Measurements from ENCODE around the gene COL6A3.

The COL6A3 gene

DNA sequence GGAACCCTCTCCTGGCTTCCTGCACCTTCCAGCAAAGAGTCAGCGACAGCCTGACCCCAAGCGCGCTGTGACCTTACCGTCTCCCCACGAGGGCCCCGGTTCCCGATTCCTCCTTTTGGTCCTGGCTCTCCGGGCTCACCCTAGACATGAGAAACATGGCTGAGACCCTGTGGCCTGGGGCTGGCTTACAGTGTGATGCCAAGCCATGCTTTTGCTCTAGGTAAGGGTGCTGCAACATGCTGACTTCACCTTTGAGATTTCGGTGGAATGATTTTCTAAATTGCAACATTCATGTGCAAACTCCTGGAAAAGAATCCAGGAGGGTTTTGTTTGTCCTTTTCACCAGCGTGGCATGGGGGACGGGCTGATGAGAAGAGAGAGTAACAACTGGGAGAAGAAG is 63.9 kb downstream of the COL6A3 start:
- Mint-ChIP-seq H3K4me3 (no peak overlapping the region), H3K36me3 (ENCODE audit: low read depth) (no peaks in the 10 kb centered on the region), H3K4me1 (ENCODE audit: low read depth) (no peaks in the 10 kb centered on the region), H3K9me3 (no peaks in the 10 kb centered on the region), H3K27me3 (ENCODE audit: low read depth) (no peaks in the 10 kb centered on the region), H3K27ac (no peak overlapping the region)
- DNase-seq (ENCODE audit: low spot score): no peak

DNA sequence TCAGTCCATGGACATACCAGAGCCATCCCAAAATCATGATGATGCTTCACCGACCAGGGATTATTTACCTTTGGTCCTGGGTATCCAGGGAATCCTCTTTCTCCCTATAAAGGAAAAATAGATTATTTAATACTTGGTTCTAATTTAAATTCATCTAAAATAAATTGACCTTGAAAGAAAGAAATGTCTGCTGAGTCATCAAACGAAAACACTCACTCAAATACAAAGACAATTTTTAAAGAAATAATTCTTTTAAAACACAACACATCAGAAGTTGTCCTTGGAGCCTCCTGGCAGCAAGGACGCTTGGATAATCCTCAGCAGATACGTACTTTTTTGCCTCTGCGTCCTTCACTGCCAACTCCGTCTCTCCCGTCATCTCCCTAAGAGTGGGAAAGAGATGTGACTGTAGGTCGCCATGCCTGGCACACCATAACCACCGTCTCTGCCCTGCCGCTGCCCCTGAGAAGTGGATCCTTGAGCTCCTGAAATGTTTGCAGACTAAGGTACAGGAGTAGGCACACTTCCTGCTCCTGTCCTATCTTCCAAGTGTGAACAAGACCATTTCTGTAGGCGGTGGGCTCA is 65.6 kb downstream of the COL6A3 start:
- no peak overlapping the region for H3K27ac Mint-ChIP-seq
- DNase-seq (ENCODE audit: low spot score): no peak
- H3K36me3 Mint-ChIP-seq (ENCODE audit: low read depth): no peaks in the 10 kb centered on the region
- H3K27me3 Mint-ChIP-seq (ENCODE audit: low read depth): no peaks in the 10 kb centered on the region
- H3K9me3 Mint-ChIP-seq: no peaks in the 10 kb centered on the region
- no peak overlapping the region for H3K4me3 Mint-ChIP-seq
- no peaks in the 10 kb centered on the region for H3K4me1 Mint-ChIP-seq (ENCODE audit: low read depth)

- DNase-seq (ENCODE audit: low spot score): no peak
- H3K4me1 Mint-ChIP-seq (ENCODE audit: low read depth): no peaks in the 10 kb centered on the region
- H3K27ac Mint-ChIP-seq: no peak overlapping the region
- H3K9me3 Mint-ChIP-seq: no peaks in the 10 kb centered on the region
- no peaks in the 10 kb centered on the region for H3K36me3 Mint-ChIP-seq (ENCODE audit: low read depth)
- no peaks in the 10 kb centered on the region for H3K27me3 Mint-ChIP-seq (ENCODE audit: low read depth)
- no peak overlapping the region for H3K4me3 Mint-ChIP-seq
Observed at GRCh38 chr2:237345891-237346640, 67.9 kb downstream of the COL6A3 start.

DNA sequence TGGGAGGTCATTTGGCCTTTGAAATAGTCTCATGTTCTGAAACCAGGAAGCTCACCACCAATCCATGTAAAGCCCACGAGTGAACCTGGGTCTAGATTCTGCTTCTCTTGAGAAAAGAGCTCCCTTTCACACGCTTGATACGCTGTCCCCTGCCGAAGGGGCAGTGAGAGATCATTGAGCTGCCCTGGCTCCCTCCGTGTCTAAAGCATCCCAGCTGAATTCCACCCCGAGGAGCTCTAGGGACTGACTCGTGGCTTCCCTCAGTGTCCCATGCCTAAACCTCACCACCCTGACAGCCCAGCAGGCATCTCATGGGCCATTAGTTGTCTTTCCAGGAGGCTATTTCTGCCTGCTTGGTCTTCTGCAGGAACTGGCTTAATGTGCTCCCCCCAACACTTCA is 68.6 kb downstream of the COL6A3 start:
- H3K27ac Mint-ChIP-seq: no peak overlapping the region
- H3K4me3 Mint-ChIP-seq: no peak overlapping the region
- no peaks in the 10 kb centered on the region for H3K36me3 Mint-ChIP-seq (ENCODE audit: low read depth)
- no peaks in the 10 kb centered on the region for H3K4me1 Mint-ChIP-seq (ENCODE audit: low read depth)
- no peaks in the 10 kb centered on the region for H3K27me3 Mint-ChIP-seq (ENCODE audit: low read depth)
- no peak for DNase-seq (ENCODE audit: low spot score)
- H3K9me3 Mint-ChIP-seq: no peaks in the 10 kb centered on the region

DNA sequence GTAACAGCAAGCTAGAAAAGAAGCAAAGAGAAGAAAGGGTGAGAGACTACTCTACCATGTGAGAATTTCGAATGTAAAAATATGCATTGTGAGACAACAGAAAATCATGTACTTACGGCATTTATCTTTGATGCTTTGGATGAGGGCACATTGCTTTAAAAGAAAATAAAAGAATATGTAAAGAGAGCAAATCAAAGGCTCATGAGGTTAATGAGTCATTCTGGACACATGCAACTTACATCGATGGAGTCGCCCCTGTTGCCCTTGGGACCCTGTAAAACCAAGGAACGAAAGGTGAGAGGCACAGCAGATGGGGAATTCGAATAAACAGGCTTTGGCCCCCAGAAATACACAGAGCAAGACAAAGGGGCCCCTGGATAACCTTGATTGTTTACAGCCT is 69.0 kb downstream of the COL6A3 start:
- Mint-ChIP-seq H3K27me3 (ENCODE audit: low read depth) (no peaks in the 10 kb centered on the region), H3K9me3 (no peaks in the 10 kb centered on the region), H3K36me3 (ENCODE audit: low read depth) (no peaks in the 10 kb centered on the region), H3K27ac (no peak overlapping the region), H3K4me1 (ENCODE audit: low read depth) (no peaks in the 10 kb centered on the region), H3K4me3 (no peak overlapping the region)
- DNase-seq (ENCODE audit: low spot score): no peak

DNA sequence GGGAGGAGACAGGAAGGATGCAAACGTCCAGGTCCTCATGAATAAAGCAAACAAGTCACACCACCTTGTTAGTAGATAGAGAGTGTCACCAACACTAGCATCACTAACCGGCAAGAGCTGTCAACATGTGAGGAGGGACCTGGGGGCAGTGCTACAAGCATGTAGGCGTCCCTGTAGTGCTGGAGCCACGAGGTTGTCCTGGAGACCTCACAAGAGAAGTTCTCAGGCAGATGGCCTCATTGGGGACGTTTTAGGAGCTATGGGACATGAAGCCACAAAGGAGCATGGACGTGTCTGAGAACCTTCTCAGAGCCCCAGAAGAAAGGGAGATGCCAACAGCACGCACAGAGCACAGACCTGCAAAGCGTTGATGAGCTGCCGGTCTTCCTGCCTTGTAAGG is 70.0 kb downstream of the COL6A3 start:
- H3K27me3 Mint-ChIP-seq (ENCODE audit: low read depth): no peaks in the 10 kb centered on the region
- no peak overlapping the region for H3K4me3 Mint-ChIP-seq
- H3K4me1 Mint-ChIP-seq (ENCODE audit: low read depth): no peaks in the 10 kb centered on the region
- no peak for DNase-seq (ENCODE audit: low spot score)
- no peak overlapping the region for H3K27ac Mint-ChIP-seq
- no peaks in the 10 kb centered on the region for H3K36me3 Mint-ChIP-seq (ENCODE audit: low read depth)
- no peaks in the 10 kb centered on the region for H3K9me3 Mint-ChIP-seq

DNA sequence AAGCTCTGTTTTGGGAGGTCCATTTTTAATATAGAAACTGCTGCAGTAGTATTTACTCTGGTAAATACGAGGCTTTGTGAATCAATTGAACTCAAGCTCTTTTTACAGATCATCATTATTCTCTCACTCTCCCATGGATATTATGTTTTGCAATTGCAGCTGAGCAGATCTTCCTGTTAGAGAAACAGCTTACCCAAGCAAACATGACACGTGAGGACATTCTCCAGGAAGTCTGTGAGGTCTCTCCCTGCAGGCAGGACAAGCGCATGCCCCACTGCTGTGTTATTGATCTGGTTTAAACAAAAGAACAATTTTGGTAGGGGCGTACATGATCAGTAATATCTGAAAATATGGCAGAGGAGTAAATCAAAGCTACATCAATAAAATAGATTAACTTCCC is 72.1 kb downstream of the COL6A3 start:
- DNase-seq (ENCODE audit: low spot score): no peak
- Mint-ChIP-seq H3K36me3 (ENCODE audit: low read depth) (no peaks in the 10 kb centered on the region), H3K27me3 (ENCODE audit: low read depth) (no peaks in the 10 kb centered on the region), H3K4me3 (no peak overlapping the region), H3K9me3 (no peaks in the 10 kb centered on the region), H3K4me1 (ENCODE audit: low read depth) (no peaks in the 10 kb centered on the region), H3K27ac (no peak overlapping the region)

GRCh38 chr2:237337586-237337985 is 76.4 kb downstream of the COL6A3 start:
- Mint-ChIP-seq H3K4me1 (ENCODE audit: low read depth) (no peaks in the 10 kb centered on the region), H3K9me3 (no peaks in the 10 kb centered on the region), H3K27me3 (ENCODE audit: low read depth) (no peaks in the 10 kb centered on the region), H3K36me3 (ENCODE audit: low read depth) (no peaks in the 10 kb centered on the region), H3K27ac (no peak overlapping the region), H3K4me3 (no peak overlapping the region)
- no peak for DNase-seq (ENCODE audit: low spot score)

- H3K4me3 Mint-ChIP-seq: no peak overlapping the region
- H3K27me3 Mint-ChIP-seq (ENCODE audit: low read depth): no peaks in the 10 kb centered on the region
- no peaks in the 10 kb centered on the region for H3K9me3 Mint-ChIP-seq
- H3K36me3 Mint-ChIP-seq (ENCODE audit: low read depth): no peaks in the 10 kb centered on the region
- no peak overlapping the region for H3K27ac Mint-ChIP-seq
- no peaks in the 10 kb centered on the region for H3K4me1 Mint-ChIP-seq (ENCODE audit: low read depth)
- no peak for DNase-seq (ENCODE audit: low spot score)
Observed at GRCh38 chr2:237336131-237336530, 77.8 kb downstream of the COL6A3 start.

- Mint-ChIP-seq H3K9me3 (no peaks in the 10 kb centered on the region), H3K4me1 (ENCODE audit: low read depth) (no peaks in the 10 kb centered on the region), H3K36me3 (ENCODE audit: low read depth) (no peaks in the 10 kb centered on the region), H3K27ac (no peak overlapping the region), H3K4me3 (no peak overlapping the region), H3K27me3 (ENCODE audit: low read depth) (no peaks in the 10 kb centered on the region)
- DNase-seq (ENCODE audit: low spot score): no peak
Observed at GRCh38 chr2:237333748-237334147, 80.2 kb downstream of the COL6A3 start.

- Mint-ChIP-seq H3K4me1 (ENCODE audit: low read depth) (no peaks in the 10 kb centered on the region), H3K27me3 (ENCODE audit: low read depth) (no peaks in the 10 kb centered on the region), H3K4me3 (no peak overlapping the region), H3K36me3 (ENCODE audit: low read depth) (no peaks in the 10 kb centered on the region), H3K9me3 (no peaks in the 10 kb centered on the region), H3K27ac (no peak overlapping the region)
- DNase-seq (ENCODE audit: low spot score): no peak
Observed at GRCh38 chr2:237330541-237330940, 83.4 kb downstream of the COL6A3 start.

GRCh38 chr2:237327175-237327950 is 86.6 kb downstream of the COL6A3 start:
- Mint-ChIP-seq H3K4me1 (ENCODE audit: low read depth) (no peaks in the 10 kb centered on the region), H3K27ac (no peak overlapping the region), H3K27me3 (ENCODE audit: low read depth) (no peaks in the 10 kb centered on the region), H3K36me3 (ENCODE audit: low read depth) (no peaks in the 10 kb centered on the region), H3K4me3 (no peak overlapping the region), H3K9me3 (no peaks in the 10 kb centered on the region)
- no peak for DNase-seq (ENCODE audit: low spot score)

DNA sequence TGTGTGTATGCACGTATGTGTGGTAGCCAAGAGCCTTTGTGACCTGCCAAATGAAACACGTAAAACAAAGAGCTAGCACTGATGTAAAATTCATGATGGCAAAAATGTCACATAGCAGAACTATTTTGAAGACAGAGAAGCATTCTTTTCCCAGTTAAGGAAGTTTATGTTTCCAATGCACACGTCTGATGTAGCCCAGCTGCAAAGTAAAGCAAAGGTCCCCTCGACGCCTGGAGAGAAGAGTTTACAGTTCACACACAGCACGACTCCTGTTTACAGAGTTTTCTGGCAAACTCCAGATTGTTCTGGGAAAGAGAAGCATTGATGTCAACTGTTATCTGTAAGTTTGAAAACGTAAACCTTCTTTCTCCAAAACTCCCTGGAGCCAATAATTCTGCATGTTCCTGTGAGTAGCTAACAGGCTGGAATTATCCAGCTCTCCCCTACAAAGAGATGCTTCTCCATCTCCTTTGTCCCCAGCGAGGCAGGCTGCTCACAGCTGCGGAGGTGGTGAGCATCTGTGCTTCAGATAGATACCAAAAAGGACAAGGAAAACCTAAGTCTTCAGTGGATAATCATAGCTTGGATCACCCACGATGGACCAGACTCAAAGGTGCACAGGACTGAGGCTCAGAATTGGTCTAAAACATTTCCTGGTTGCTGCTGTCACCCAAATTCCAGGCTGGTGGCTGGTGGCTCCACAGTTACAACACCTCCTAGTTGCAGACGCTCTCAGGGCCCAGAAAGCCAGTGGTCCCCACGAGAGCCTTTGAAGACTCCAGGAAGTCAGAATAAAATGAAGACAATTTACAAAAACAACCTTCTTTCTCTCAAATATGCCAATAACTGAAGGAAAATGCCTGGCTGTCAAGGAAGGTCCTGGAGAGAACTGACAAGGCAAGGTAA is 87.4 kb downstream of the COL6A3 start:
- DNase-seq (ENCODE audit: low spot score): no peak
- H3K4me1 Mint-ChIP-seq (ENCODE audit: low read depth): no peaks in the 10 kb centered on the region
- H3K4me3 Mint-ChIP-seq: no peak overlapping the region
- no peak overlapping the region for H3K27ac Mint-ChIP-seq
- no peaks in the 10 kb centered on the region for H3K36me3 Mint-ChIP-seq (ENCODE audit: low read depth)
- H3K27me3 Mint-ChIP-seq (ENCODE audit: low read depth): no peaks in the 10 kb centered on the region
- H3K9me3 Mint-ChIP-seq: no peaks in the 10 kb centered on the region

DNA sequence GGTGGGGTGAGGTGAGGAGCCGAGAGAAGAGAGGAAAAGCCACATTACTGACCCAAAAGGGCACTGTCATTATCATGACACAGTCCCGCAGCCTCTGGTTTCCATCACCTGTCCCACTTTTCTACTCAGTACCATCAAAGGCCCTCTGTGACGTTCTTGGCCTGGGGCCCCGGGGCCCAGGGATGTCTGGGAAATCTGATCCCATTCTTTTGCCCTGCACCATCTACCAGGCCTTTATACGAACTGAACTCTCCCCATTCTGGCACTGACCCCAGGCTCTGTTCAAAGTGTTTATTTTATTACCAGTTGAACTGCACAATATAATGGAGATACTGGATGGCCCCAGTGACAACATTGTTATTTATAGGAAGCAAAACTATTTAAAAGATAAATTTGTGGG is 89.1 kb downstream of the COL6A3 start:
- Mint-ChIP-seq H3K27ac (no peak overlapping the region), H3K4me1 (ENCODE audit: low read depth) (no peaks in the 10 kb centered on the region), H3K36me3 (ENCODE audit: low read depth) (no peaks in the 10 kb centered on the region), H3K9me3 (no peaks in the 10 kb centered on the region), H3K4me3 (no peak overlapping the region), H3K27me3 (ENCODE audit: low read depth) (no peaks in the 10 kb centered on the region)
- DNase-seq (ENCODE audit: low spot score): no peak
